Cardiac fibroblast (primary cell): ENCODE data around the gene CRACR2B.
A peak's percentile ranks its signal among the peaks of the same experiment; 100 is the strongest.

Experiments
- DNase-seq, 2 donors: peaks; one replicate each; pipeline versions ENCODE4 v3.0.0 to v3.0.0-alpha.2; 2010; ENCODE audit warnings: low read depth in 2 of 2
- H3K4me3 ChIP-seq, 2 donors: replicated peaks in 1 of 2; 1 replicate in 1 of 2; 2 replicates in 1 of 2; pipeline ENCODE4 v1.5.1; 2011; ENCODE audit warnings: low read depth in 2 of 2, low read length in 2 of 2, mild to moderate bottlenecking in 2 of 2, moderate library complexity in 1 of 2
- CTCF ChIP-seq: IDR thresholded peaks from one replicate; pipeline ENCODE4 v1.5.1; 2011; ENCODE audit warnings: low read depth, mild to moderate bottlenecking, low read length, inconsistent platforms

CRACR2B gene

GRCh38 chr11:804599-804964 lies 23.1 kb upstream of the CRACR2B start:
- peak overlapping the region; percentile 56 to 57 for H3K4me3 ChIP-seq
- no peak for TF ChIP-seq CTCF
- DNase-seq, result no peak

GRCh38 chr11:808427-809286 lies 19.1 kb upstream of the CRACR2B start:
- no peak for TF ChIP-seq CTCF
- DNase-seq, result no peak
- H3K4me3 ChIP-seq, result peak overlapping the region; percentile 95 to 96

GRCh38 chr11:809287-810039 lies 18.3 kb upstream of the CRACR2B start, which contains the start of gene RPLP2:
Gene RPLP2 (plus strand): TSS chr11:809967. CDS start chr11:810235, 268 bp downstream.
- no peak for TF ChIP-seq CTCF
- DNase-seq, result peak; percentile 98
- H3K4me3 ChIP-seq, result peak within 1 kb of the TSS; percentile 95 to 96

GRCh38 chr11:810040-810567 lies 17.6 kb upstream of the CRACR2B start:
- no peak for TF ChIP-seq CTCF
- peak overlapping the region; percentile 95 to 96 for H3K4me3 ChIP-seq
- no peak for DNase-seq

GRCh38 chr11:811446-812245 lies 16.1 kb upstream of the CRACR2B start:
- H3K4me3 ChIP-seq, result peak overlapping the region in 1 of 2 donors; percentile 96
- no peak for TF ChIP-seq CTCF
- DNase-seq, result peak in 1 of 2 donors; percentile 46

- no peak for DNase-seq
These were observed 15.3 kb upstream of the CRACR2B start for GRCh38 chr11:812390-812789.

More at GRCh38 chr11:812390-812789, 15.3 kb upstream of the CRACR2B start:
- no peak overlapping the region for H3K4me3 ChIP-seq
- no peak for TF ChIP-seq CTCF
